Activated T-helper 2 cell treated with anti-CD3 and anti-CD28 coated beads, Interferon-gamma antibody, Interleukin-2, Interleukin-4, amounts not matched to agents 10 μg/mL and 5 μg/mL and 100 μg/mL, durations not matched to agents 14 hours and 24 hours and 36 hours (primary cell): ENCODE measurements around the gene EXPH5. TPM values are rescaled to one million over a fixed set of nuclear protein-coding genes. Genes with fewer than 3 reads are reported as not detected.

Experiments used
- DNase-seq: peaks from one replicate; pipeline ENCODE4 v3.0.0; 2021; ENCODE audit warnings: low spot score
- H3K27ac Mint-ChIP-seq: one replicate; pipeline ENCODE4 v1.8.0; 2021; ENCODE audit warnings: mixed read lengths
- H3K27me3 Mint-ChIP-seq: one replicate; pipeline ENCODE4 v1.8.0; 2021; ENCODE audit warnings: low read depth, mixed read lengths
- H3K36me3 Mint-ChIP-seq: one replicate; pipeline ENCODE4 v1.8.0; 2021; ENCODE audit warnings: low read depth, mixed read lengths
- H3K4me1 Mint-ChIP-seq: one replicate; pipeline ENCODE4 v1.8.0; 2021; ENCODE audit warnings: low read depth, mixed read lengths
- H3K4me3 Mint-ChIP-seq: one replicate; pipeline ENCODE4 v1.8.0; 2021; ENCODE audit warnings: low read depth, mild to moderate bottlenecking, moderate library complexity, mixed read lengths
- H3K9me3 Mint-ChIP-seq: one replicate; pipeline ENCODE4 v1.8.0; 2021; ENCODE audit warnings: mixed read lengths
- intact Hi-C: fragments of 100-400 bp; cut with micrococcal nuclease; formaldehyde crosslinking; loops from one replicate; pipeline ENCODE4 v1.15.1; 2023
- total RNA-seq: library from RNA; stranded (reverse); gene quantifications from 2 replicates; pipeline ENCODE4 v1.2.3, GENCODE V29; 2022

The EXPH5 gene
- total RNA-seq, 1 donor from 2014 or later: 1.2 TPM

- H3K4me3 Mint-ChIP-seq: no peak overlapping the region
- H3K36me3 Mint-ChIP-seq: no peaks in the 10 kb centered on the region
- no peaks in the 10 kb centered on the region for H3K4me1 Mint-ChIP-seq
- intact Hi-C loops: no loop called here
- H3K27me3 Mint-ChIP-seq: peaks cover 1% of the 10 kb centered on the region
- no peak overlapping the region for H3K27ac Mint-ChIP-seq
- H3K9me3 Mint-ChIP-seq: no peaks in the 10 kb centered on the region
- no peak for DNase-seq
These were observed 75.0 kb downstream of the EXPH5 start for GRCh38 chr11:108518581-108518980.

GRCh38 chr11:108516125-108516524, 77.4 kb downstream of the EXPH5 start:
- intact Hi-C loops: no loop called here
- H3K27ac Mint-ChIP-seq: no peak overlapping the region

GRCh38 chr11:108512708-108513107, 80.9 kb downstream of the EXPH5 start:
- no peak for DNase-seq
- Mint-ChIP-seq H3K36me3 (no peaks in the 10 kb centered on the region), H3K27me3 (peaks cover 10% of the 10 kb centered on the region), H3K27ac (no peak overlapping the region), H3K9me3 (no peaks in the 10 kb centered on the region), H3K4me1 (peaks cover 3% of the 10 kb centered on the region), H3K4me3 (no peak overlapping the region)
- intact Hi-C loops: no loop called here

More at GRCh38 chr11:108516125-108516524, 77.4 kb downstream of the EXPH5 start:
- no peaks in the 10 kb centered on the region for H3K36me3 Mint-ChIP-seq
- H3K9me3 Mint-ChIP-seq: no peaks in the 10 kb centered on the region
- H3K27me3 Mint-ChIP-seq: peaks cover 8% of the 10 kb centered on the region
- no peak overlapping the region for H3K4me3 Mint-ChIP-seq
- DNase-seq: no peak
- peaks cover 3% of the 10 kb centered on the region for H3K4me1 Mint-ChIP-seq

GRCh38 chr11:108511851-108512474, 81.6 kb downstream of the EXPH5 start:
- DNase-seq: no peak
- H3K4me3 Mint-ChIP-seq: no peak overlapping the region
- no peak overlapping the region for H3K27ac Mint-ChIP-seq
- peaks cover 3% of the 10 kb centered on the region for H3K4me1 Mint-ChIP-seq
- no peaks in the 10 kb centered on the region for H3K9me3 Mint-ChIP-seq
- intact Hi-C loops: no loop called here
- H3K27me3 Mint-ChIP-seq: peaks cover 11% of the 10 kb centered on the region
- no peaks in the 10 kb centered on the region for H3K36me3 Mint-ChIP-seq

- no peak for DNase-seq
- H3K27ac Mint-ChIP-seq: no peak overlapping the region
- H3K27me3 Mint-ChIP-seq: peaks cover 11% of the 10 kb centered on the region
- no peaks in the 10 kb centered on the region for H3K36me3 Mint-ChIP-seq
- no peaks in the 10 kb centered on the region for H3K9me3 Mint-ChIP-seq
- no peak overlapping the region for H3K4me3 Mint-ChIP-seq
- intact Hi-C loops: no loop called here
- H3K4me1 Mint-ChIP-seq: peaks cover 3% of the 10 kb centered on the region
These were observed 84.6 kb downstream of the EXPH5 start for GRCh38 chr11:108508653-108509593.

GRCh38 chr11:108501396-108501795, 92.2 kb downstream of the EXPH5 start:
- Mint-ChIP-seq H3K27me3 (peaks cover 10% of the 10 kb centered on the region), H3K4me1 (peaks cover 12% of the 10 kb centered on the region), H3K9me3 (no peaks in the 10 kb centered on the region), H3K4me3 (no peak overlapping the region), H3K27ac (no peak overlapping the region), H3K36me3 (peaks cover 1% of the 10 kb centered on the region)
- no peak for DNase-seq
- intact Hi-C loops: no loop called here

GRCh38 chr11:108500721-108501120, 92.8 kb downstream of the EXPH5 start:
- Mint-ChIP-seq H3K4me1 (peaks cover 17% of the 10 kb centered on the region), H3K27ac (no peak overlapping the region), H3K4me3 (no peak overlapping the region), H3K27me3 (peaks cover 10% of the 10 kb centered on the region), H3K36me3 (peaks cover 6% of the 10 kb centered on the region), H3K9me3 (no peaks in the 10 kb centered on the region)
- intact Hi-C loops: no loop called here
- DNase-seq: no peak

- Mint-ChIP-seq H3K9me3 (no peaks in the 10 kb centered on the region), H3K27me3 (peaks cover 10% of the 10 kb centered on the region), H3K27ac (no peak overlapping the region), H3K36me3 (peaks cover 6% of the 10 kb centered on the region), H3K4me3 (no peak overlapping the region), H3K4me1 (peaks cover 19% of the 10 kb centered on the region)
- DNase-seq: no peak
- intact Hi-C loops: no loop called here
These were observed 93.4 kb downstream of the EXPH5 start for GRCh38 chr11:108500169-108500568.

- no peak for DNase-seq
- peak overlapping the region; percentile 88 for H3K27ac Mint-ChIP-seq
- intact Hi-C loops: loop anchor here (5.0 kb wide), 3 partner anchors 163 to 377 kb away; partner anchors contain the start of gene ACAT1
- H3K27me3 Mint-ChIP-seq: peaks cover 10% of the 10 kb centered on the region
- H3K36me3 Mint-ChIP-seq: peaks cover 9% of the 10 kb centered on the region
- peaks cover 23% of the 10 kb centered on the region for H3K4me1 Mint-ChIP-seq
- H3K9me3 Mint-ChIP-seq: no peaks in the 10 kb centered on the region
- H3K4me3 Mint-ChIP-seq: peak overlapping the region; percentile 87
These were observed 94.7 kb downstream of the EXPH5 start for GRCh38 chr11:108498816-108499408.

- intact Hi-C loops: loop anchor here (5.0 kb wide), 3 partner anchors 164 to 376 kb away; partner anchors contain the start of gene ACAT1
- peaks cover 23% of the 10 kb centered on the region for H3K4me1 Mint-ChIP-seq
- H3K27me3 Mint-ChIP-seq: peaks cover 6% of the 10 kb centered on the region
- H3K9me3 Mint-ChIP-seq: no peaks in the 10 kb centered on the region
- peak within 1 kb of the TSS; percentile 98 for H3K27ac Mint-ChIP-seq
- peak; percentile 39 for DNase-seq
- H3K36me3 Mint-ChIP-seq: peaks cover 9% of the 10 kb centered on the region
- H3K4me3 Mint-ChIP-seq: peak within 1 kb of the TSS; percentile 93
These were observed 95.3 kb downstream of the EXPH5 start, which contains the start of gene POGLUT3 for GRCh38 chr11:108498046-108498815. POGLUT3 (minus strand) TSS chr11:108498384; CDS start chr11:108498366, 18 bp downstream.

- peak; percentile 68 for DNase-seq
- Mint-ChIP-seq H3K27ac (peak overlapping the region; percentile 98), H3K27me3 (peaks cover 4% of the 10 kb centered on the region), H3K4me3 (peak overlapping the region; percentile 93), H3K4me1 (peaks cover 23% of the 10 kb centered on the region), H3K36me3 (peaks cover 9% of the 10 kb centered on the region), H3K9me3 (no peaks in the 10 kb centered on the region)
- intact Hi-C loops: loop anchor here (1.0 to 5.0 kb wide), 8 partner anchors 30 to 489 kb away; partner anchors contain the start of genes ACAT1, ATM, C11orf65 and CUL5
These were observed 96.1 kb downstream of the EXPH5 start for GRCh38 chr11:108497317-108498045.
